ENCODE results near the gene PLXNB1. TPM values are rescaled to one million over a fixed set of nuclear protein-coding genes. Genes with fewer than 3 reads are reported as not detected.
A peak's percentile ranks its signal among the peaks of the same experiment; 100 is the strongest.

PLXNB1 gene
- total RNA-seq, 1 donor from 2014 or later, result 160 TPM

DNA sequence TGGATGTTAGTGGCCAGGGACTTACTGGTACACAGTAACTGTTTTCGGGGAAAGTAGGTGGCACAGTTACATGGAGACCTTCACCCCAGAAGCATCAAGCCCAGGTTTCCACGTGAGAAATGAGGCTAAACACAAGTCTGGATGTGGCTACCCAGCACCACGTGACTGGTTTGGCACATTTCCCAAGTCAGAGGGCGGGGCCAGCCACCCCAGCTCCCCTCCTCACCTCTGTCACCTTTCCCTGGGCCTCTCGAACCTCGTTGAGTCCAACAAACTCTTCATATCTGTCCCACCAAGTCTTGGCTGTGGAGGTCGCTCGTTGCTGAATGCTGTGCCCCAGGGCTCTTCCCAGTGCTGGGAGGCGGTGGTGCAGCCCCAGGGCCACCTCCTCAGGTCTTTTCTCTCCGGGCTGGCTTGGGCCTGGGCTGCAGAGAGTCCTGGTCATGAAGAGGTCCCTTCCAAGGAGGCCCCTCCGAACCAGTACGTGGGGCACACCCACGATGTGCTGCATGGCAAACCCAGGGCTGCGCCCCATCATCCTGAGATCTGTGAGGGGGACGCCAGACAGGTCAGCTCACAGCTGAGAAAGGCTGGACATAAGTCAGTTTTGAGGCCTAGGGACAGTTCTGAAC lies 4.8 kb upstream of the PLXNB1 start:
- peaks cover 0 to 14% of the 10 kb centered on the region in 2 donors for H3K4me1 ChIP-seq
- no peaks in the 10 kb centered on the region for H3K9me3 ChIP-seq
- peak in 1 of 2 donors; percentile 62 for DNase-seq (ENCODE audit: low spot score in 2 of 2)
- no peaks in the 10 kb centered on the region for H3K27me3 ChIP-seq
- intact Hi-C loops (cut with DNase I), result loop anchor here (5.0 kb wide), 1 partner anchor 132 kb away; the partner anchor contains the start of gene NME6
- no peak overlapping the region for H3K4me3 ChIP-seq
- H3K36me3 ChIP-seq, result peaks cover 0 to 11% of the 10 kb centered on the region in 2 donors
- TF ChIP-seq, protein P1, sequence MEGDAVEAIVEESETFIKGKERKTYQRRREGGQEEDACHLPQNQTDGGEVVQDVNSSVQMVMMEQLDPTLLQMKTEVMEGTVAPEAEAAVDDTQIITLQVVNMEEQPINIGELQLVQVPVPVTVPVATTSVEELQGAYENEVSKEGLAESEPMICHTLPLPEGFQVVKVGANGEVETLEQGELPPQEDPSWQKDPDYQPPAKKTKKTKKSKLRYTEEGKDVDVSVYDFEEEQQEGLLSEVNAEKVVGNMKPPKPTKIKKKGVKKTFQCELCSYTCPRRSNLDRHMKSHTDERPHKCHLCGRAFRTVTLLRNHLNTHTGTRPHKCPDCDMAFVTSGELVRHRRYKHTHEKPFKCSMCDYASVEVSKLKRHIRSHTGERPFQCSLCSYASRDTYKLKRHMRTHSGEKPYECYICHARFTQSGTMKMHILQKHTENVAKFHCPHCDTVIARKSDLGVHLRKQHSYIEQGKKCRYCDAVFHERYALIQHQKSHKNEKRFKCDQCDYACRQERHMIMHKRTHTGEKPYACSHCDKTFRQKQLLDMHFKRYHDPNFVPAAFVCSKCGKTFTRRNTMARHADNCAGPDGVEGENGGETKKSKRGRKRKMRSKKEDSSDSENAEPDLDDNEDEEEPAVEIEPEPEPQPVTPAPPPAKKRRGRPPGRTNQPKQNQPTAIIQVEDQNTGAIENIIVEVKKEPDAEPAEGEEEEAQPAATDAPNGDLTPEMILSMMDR (IDR thresholded peaks at IDR 0.05), result no peak
- H3K27ac ChIP-seq, result peak overlapping the region; percentile 62

DNA sequence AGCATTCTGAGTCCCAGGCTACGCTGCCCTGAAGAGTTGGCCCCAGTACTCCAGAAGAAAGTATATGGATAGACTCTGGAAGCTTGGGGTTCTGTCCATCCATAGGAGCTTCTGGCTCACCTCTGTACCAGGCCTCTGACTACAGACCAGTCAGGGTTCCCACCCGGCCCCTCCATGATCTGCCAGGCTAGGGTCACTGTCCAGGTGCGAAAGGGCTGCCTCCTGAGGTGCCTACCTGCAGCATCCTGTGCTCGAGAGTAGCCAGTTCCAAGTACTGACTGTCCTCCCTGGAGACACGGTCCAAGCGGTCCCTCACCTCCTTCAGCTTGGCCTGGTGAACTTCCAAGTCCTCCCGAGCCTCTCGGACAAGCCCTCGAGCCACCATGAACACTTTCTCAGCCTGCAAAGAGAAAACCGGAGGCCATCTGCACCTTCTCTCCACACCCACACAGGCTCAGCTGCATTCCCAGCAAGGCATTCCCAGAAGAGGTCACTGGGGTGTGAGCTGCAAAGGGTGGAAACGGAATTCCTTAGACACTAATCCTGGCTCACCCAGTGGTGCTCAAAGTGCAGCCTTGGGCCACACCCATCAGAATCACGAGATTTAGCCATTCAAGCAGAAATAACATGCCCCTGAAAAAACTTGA lies 3.7 kb upstream of the PLXNB1 start:
- Histone ChIP-seq H3K36me3 (peaks cover 0 to 11% of the 10 kb centered on the region in 2 donors), H3K4me3 (no peak overlapping the region), H3K4me1 (peaks cover 0 to 9% of the 10 kb centered on the region in 2 donors), H3K27ac (peak overlapping the region in 1 of 2 donors; percentile 62), H3K27me3 (no peaks in the 10 kb centered on the region), H3K9me3 (no peaks in the 10 kb centered on the region)
- DNase-seq (ENCODE audit: low spot score in 2 of 2), result no peak
- TF ChIP-seq, protein P1 (IDR thresholded peaks at IDR 0.05), result no peak
- intact Hi-C loops (cut with DNase I), result no loop called here

DNA sequence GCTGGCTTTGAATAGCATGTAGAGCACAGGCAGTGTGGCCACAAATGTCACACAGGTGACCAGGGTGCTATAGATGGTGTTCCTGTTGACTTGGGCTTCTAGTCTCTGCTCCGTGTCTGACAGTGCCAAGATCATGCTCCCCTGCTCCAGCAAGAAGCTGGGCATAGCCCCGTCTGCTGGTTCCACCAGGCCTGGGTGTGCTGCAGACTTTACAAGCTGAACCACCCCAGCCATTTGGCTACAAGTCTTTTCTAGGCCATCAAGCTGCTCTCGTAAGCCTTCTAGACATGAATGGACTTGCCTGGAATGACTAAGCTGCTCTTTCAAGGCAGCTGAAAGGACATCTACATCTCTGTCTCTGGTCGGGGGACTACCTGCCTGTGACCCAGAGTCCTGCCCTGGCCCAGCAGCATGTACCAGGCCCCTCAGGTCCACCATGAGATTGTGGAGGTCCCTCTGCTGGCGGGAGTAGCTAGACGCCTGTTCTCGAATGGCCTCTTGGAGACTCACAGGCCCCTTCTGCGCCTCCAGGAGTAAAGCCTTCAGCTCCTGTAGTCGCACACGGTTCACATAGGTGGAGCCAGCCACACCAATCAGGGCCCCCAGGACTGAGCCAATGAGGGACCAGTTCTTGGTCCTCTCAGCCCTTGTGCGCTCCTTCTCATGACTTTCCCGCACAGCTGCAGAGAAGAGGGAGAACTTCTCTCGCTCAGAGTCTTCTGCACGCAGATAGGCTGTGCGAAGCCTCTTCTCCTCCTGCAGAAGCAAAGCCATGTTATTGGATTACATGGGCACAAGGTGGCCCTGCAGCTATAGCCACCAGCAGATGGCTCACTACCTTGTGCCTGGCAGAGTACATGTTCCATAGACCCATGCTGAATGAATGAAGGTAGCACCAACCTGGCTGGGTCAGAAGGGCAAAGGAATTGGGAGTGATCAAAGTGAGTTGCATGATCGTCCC lies 2.8 kb upstream of the PLXNB1 start:
- DNase-seq (ENCODE audit: low spot score in 2 of 2), result no peak
- peak overlapping the region in 1 of 2 donors; percentile 30 for H3K27ac ChIP-seq
- peaks cover 0 to 9% of the 10 kb centered on the region in 2 donors for H3K4me1 ChIP-seq
- H3K4me3 ChIP-seq, result no peak overlapping the region
- H3K27me3 ChIP-seq, result no peaks in the 10 kb centered on the region
- TF ChIP-seq, protein P1 (IDR thresholded peaks at IDR 0.05), result no peak
- intact Hi-C loops (cut with DNase I), result no loop called here
- H3K9me3 ChIP-seq, result no peaks in the 10 kb centered on the region
- H3K36me3 ChIP-seq, result peaks cover 0 to 11% of the 10 kb centered on the region in 2 donors

DNA sequence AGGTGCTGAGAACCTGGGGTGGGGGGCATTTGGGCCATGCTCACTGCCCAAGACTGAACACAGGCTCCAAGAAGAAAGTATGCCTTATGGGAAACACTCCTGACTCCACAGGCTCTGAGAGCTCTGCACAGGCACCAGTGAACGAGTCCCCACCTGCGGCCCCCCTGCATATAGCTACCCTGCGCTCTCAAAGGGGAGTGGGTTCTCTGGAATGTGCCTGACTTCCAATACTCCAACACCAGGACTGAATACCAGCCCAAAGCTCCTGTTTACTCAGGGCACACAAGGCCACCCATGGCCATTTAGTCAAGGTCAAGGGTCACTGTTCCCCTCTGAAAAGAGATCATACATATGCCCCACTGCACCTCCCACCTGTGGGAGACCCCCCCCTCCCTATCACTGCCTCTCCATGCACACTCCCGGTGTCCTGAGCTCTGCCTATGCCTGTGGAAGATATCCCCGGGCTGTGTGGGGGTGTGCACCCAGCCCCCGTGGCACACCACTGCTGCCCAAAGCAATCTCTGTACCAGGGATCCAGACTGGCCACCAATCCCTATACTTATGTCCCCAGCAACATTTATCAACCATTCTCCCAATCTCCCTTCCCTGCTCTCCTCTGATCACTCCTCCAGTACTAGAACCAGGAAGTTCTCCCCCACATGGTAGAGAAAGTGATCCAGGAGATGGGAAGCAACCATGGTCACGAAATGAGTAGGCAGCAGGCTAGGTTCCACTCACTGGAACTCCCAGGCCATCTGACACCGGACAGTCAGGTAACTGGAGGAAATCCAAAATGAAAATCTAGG lies 1.5 kb upstream of the PLXNB1 start:
- Histone ChIP-seq H3K27ac (peak overlapping the region; percentile 95 to 98), H3K36me3 (peaks cover 0 to 11% of the 10 kb centered on the region in 2 donors), H3K27me3 (no peaks in the 10 kb centered on the region), H3K4me1 (peaks cover 3 to 13% of the 10 kb centered on the region in 2 donors), H3K4me3 (no peak overlapping the region), H3K9me3 (no peaks in the 10 kb centered on the region)
- intact Hi-C loops (cut with DNase I), result no loop called here
- DNase-seq (ENCODE audit: low spot score in 2 of 2), result no peak
- TF ChIP-seq, protein P1 (IDR thresholded peaks at IDR 0.05), result no peak

DNA sequence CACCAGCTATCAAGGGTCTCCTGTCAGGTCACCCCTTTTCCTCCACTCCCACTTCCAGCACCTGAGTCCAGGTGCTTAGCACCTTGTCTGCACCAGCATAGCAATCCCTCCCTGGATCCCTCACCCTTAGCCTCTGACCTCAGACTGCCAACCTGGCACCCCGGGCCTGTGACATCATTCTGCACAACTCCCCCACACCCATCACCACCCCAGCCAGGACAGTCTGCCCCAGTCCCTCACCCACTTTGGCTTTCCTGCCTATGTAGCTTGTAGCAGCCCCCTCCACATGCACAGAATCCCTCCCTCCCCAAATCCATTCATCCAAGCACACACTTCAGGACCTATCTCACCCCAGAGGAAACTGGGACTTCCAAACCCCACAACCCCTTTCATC lies 819 bp upstream of the PLXNB1 start:
- Histone ChIP-seq H3K27ac (peak overlapping the region; percentile 95 to 98), H3K27me3 (no peaks in the 10 kb centered on the region), H3K36me3 (peaks cover 0 to 11% of the 10 kb centered on the region in 2 donors), H3K4me3 (peak overlapping the region; percentile 79 to 94), H3K4me1 (peaks cover 8 to 20% of the 10 kb centered on the region in 2 donors), H3K9me3 (no peaks in the 10 kb centered on the region)
- TF ChIP-seq, protein P1 (IDR thresholded peaks at IDR 0.05), result no peak
- DNase-seq (ENCODE audit: low spot score in 2 of 2), result no peak
- intact Hi-C loops (cut with DNase I), result no loop called here

Measured in ascending aorta (tissue), 2 donors.